CD4-positive, alpha-beta T cell treated with Interleukin-10 for 1 hour (primary cell): ENCODE data around the gene HIF3A.
A peak's percentile ranks its signal among the peaks of the same experiment; 100 is the strongest.

ENCODE experiments used
- DNase-seq: peaks from one replicate; pipeline ENCODE4 v3.0.0-alpha.2; 2020

The HIF3A gene

DNA sequence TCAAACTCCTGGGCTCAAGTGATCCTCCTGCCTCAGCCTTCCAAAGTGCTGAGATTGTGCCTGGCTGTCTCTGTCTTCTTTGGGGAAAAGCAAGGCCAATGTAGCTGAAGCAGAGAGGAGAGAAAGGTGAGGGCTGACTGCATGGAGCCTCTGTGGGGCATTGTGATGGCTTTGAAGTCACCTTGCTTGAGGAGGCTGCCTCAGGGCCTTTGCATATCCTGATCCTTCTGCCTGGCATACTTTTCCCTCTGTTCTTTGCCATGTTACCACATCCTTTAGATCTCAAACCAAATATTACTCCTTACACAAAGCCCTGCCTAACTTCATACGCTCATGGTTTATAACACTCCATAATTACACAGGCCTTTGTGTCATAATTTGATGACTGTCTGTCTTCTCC is 40.6 kb downstream of the HIF3A start:
- DNase-seq: no peak

DNA sequence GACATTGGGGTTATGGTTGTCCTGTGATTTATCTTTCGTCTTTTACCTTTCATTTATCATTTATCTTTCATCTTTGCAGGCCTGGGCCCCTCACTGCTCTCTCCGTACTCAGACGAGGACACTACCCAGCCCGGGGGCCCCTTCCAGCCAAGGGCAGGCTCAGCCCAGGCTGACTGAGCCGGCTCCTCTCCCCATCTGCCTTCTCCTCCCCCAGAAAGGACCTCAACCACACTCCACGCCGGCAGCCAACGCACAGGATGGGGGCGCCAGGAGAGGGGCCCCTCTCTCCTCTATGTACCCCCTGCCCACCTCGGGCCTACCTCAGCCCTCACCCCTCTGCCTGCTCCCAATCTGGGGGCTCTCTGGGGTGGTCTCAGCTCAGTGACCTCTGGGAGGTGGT is 42.6 kb downstream of the HIF3A start:
- no peak for DNase-seq

DNA sequence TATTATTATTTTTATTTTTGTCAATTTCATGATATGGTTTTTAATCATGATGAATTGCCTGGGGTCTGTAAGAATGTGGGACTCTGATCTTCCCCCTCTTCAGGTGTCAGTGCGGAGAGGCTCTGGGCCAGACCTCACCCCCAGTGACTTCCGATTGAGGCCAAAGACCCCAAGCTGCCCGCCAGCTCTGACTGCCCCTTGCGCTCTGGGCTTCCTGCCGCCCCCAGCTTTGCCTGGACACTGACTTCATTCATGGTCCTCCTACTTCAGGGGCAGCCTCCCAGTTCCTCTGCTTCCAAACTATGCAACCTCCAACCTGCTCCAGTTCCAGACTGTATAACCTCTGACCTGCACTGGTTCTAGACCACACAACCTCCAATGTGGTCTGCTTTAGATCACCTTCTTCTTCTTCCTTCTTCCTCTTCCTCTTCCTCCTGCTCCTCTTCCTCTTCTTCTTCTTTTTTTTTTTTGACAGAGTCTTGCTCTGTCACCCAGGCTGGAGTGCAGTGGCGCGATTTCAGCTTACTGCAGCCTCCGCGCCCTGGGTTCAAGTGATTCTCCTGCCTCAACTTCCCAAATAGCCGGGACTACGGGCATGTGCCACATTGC is 43.3 kb downstream of the HIF3A start:
- DNase-seq: no peak

DNA sequence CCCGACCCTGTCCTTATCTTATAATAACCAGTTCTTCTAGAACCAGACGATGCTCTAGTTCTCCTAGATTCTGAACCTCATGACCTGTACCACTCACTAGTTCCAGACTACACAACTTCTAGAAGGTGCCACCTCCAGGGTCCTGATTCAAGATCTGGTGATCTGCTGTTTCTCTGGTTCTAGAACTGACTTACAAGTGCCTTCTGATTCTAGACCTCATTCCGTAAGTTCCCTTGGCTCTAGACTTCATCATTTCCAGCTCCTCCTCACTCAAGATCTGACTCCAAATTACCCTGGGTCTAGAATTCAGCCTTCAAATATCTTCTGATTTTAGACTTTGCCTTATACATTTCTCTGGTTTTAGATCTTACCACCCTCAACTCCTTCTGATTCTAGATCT is 45.1 kb downstream of the HIF3A start:
- DNase-seq: no peak

DNA sequence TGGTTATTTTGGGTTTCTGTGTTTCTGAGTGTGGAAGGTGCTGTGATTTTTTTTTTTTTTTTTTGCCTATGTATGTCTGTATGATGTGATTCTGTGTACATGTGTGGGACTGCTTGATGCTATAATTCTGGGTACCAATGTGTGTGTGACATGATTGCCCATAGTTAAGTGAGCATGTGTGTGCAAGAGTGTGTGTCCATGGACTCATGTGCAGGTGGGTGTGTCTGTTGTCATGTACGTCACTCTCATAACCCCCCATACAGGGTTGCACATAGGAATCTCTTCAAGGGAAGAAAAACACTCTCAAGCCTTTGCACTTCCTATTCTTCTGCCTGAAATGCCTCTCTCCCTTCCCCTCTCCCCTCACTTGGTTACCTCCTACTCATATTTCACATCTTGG is 47.5 kb downstream of the HIF3A start:
- no peak for DNase-seq

DNA sequence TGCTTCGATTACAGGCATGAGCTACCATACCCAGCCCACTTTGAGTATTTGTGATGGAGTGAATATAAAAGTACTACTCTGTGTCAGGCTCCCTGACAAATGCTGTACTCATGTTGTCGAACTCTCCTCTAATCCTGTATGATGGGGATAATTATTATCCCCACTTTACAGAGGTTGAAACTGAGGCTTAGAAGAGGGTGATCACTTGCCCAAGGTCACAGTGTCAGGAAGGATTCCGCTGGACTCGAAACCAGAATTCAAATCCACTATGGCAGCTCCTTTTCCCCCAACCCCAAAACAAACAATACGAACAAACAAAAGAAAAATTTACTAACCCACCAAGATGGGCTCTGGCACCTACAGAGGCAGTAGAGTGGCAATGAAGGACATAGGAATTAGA is 48.3 kb downstream of the HIF3A start:
- DNase-seq: no peak

DNA sequence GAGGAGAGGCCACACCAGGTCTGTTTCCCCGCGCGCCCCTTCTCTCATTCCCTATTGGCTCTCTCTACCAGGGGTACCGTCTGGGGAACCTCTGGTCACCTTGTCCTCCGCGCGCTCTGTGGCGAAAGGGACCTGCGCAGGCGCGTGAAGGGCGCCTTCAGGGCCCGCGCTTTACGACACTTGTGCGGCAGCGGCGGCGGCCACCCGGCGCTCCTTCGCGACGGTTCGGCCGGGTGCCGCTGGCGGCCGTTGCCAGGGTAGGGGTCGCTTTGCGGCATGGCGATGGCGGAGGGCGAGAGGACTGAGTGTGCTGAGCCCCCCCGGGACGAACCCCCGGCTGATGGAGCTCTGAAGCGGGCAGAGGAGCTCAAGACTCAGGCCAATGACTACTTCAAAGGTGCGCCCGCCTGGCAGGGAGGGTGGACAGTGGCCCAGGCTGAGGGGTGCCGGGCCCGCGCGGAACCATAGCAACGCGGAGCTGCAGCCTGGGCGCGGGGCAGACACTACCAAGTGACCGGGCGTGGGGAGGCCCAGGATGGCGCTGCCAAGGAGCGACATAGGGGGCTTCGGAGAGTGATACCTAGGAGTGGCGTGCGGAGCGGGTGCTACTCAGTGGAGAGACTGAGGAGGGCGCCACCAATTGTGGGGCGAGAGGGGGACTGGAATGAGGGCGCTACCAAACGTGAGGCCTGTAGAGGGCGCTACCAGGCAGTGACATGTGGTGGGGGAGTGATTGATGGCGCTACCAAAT is 50.2 kb downstream of the HIF3A start, which contains the start of gene PPP5C:
PPP5C (plus strand) TSS at position 267 of the 751 bp plus-strand sequence; CDS start at position 277, 10 bp downstream.
- peak; percentile 88 for DNase-seq

DNA sequence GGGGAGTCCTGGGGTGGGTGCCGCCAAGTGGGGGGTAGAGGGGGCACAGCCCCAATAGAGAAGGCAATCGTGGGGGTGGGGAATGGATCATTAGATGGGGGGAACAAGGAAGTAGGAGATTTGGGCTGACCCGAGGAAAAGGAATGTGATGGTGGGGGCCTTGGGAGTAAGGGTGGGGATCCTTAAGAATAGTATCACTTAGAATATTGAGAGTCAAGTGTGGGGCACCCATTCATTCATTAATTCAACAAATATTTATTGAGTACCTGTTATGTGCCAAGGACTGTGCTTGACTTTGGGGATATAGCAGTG is 50.7 kb downstream of the HIF3A start:
- DNase-seq: no peak

DNA sequence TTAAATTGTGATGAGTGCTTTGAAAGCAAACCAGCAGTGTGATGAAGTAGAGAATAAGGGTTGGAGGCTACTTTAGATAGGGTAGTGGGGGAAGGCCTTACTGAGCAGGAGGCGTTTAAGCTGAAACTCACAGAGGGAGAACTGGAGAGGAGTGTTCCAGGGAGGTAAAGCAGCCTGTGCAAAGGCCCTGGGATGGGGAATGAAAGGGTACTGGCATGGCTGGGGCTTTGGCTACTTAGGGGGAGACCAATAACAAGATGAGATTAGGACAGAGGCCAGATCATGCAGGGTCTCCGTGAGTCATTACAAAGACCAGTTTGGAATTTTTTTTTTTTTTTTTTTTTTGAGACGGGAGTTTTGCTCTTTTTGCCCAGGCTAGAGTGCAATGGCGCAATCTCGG is 51.1 kb downstream of the HIF3A start:
- no peak for DNase-seq

DNA sequence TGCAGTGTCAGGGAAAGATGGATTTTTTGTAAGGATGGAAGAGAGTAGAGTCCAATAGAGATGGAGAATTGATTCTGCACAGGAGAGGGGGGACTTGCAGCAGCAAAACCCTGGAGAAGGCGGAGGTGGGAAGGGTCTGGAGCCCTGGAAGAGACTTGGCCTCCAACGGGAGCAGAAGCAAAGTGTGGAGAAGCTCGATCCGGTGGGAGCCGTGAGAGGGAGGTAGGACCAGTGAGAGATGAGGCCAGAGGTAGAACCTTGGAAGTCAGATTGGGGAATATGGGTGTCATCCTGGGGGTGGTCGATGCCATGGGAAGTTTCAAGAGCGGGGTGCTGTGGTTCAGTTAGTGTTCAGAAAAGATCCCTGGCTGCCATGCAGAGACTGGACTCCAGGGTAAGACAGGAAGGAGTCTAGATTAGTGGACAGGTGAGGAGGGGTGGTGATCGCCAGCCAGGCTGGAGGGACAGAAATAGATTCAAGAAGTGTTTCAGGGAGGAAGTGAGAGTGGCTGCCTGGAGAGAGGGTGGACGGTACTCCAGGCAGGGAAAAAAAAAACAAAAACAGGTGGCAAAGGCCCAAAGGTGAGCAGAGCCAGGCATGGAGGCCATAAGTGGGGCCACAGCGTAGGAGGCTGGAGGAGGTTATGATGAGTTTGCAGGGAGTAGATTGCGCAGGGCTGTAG is 52.6 kb downstream of the HIF3A start:
- DNase-seq: no peak

DNA sequence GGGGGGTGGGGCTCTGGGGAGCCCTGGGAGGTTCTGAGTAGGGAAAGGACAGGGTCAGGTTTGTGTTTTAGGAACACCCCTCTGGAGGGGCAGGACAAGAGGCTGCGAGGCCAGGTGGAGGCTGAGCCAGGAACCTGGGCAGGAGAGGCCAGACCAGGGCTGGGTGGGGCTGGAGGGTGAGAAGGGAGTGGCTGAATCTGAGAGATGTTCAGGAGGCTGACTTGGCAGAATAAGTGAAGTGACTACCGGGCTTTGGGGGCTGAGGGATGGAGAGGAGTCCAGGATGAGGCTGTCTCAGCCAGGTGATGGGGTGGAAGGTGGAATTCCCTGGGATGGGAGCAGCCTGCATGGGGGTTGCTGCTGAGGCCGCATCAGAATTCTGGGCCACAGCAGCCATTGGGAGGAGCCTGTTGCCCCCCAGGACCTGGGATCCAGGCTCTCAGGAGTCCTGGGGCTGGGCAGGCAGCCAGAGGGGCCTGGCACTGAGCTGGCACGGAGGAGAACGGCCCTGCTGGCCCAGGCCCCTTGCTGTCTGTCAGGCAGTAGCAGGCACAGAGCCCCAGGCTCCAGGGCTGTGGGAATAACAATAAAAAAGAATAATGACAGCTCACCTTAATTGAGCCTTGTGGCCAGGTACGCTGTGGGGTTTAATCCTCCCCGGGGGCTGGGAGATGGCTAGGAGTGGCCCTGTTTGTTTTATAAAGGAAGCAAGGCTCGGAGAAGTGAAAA is 53.4 kb downstream of the HIF3A start:
- no peak for DNase-seq

DNA sequence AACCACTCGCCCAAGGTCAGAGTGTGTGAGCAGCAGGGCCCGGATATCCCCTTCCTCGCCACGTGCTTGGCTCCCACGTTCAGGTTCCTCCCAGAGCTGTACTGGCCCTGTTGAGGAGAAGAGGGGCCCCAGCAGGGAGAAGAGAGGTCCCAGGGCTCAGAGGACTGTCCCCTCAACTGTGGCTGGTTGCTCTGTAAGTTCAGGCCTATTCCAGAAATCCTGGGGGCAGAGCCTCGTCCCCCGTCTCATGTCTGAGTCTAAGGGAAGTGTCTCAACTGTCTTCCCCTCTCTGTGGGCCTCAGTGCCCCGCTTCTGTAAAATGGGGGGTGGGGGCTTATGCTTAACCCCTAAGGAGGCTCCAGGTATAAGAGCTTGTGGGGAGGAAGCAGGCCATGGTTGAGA is 53.9 kb downstream of the HIF3A start:
- peak; percentile 43 for DNase-seq

DNA sequence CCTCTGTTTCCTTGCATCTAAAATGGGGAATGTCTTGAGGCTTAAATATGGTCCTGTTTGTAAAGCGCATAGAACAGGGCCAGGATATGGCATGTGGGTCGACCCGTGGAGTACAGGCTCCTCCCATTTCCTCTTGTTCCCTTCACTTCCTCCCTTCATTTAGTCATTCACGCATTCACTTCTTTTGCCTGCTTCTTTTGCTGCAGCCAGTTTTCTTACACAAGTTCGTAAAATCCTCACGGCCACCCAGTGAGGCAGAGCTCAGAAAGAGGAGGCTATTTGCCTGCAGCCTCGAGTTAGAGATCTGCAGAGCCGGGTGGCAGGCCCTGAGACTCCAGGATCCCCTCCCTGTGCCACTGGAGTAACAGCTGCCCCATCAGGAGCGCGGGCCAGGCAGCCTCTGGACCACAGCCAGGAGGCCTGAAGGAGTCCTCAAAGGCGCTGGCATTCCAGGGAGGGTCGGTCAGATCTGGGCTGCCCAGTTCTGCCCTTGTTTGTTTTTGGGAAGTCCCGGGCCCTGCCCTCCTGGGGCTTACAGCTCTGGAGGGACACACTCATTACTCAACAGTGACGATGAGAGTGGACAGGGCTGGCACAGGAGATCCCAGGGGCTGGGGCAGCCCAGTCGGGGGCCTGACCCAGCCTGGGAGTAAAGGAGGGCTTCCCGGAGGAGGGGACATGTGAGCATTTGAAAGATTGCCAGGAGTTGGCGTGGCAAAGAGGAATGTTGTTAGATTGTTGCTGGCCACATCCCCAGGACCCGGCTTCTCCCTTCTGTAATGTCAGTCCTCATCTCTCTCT is 54.6 kb downstream of the HIF3A start:
- DNase-seq: peak; percentile 41

DNA sequence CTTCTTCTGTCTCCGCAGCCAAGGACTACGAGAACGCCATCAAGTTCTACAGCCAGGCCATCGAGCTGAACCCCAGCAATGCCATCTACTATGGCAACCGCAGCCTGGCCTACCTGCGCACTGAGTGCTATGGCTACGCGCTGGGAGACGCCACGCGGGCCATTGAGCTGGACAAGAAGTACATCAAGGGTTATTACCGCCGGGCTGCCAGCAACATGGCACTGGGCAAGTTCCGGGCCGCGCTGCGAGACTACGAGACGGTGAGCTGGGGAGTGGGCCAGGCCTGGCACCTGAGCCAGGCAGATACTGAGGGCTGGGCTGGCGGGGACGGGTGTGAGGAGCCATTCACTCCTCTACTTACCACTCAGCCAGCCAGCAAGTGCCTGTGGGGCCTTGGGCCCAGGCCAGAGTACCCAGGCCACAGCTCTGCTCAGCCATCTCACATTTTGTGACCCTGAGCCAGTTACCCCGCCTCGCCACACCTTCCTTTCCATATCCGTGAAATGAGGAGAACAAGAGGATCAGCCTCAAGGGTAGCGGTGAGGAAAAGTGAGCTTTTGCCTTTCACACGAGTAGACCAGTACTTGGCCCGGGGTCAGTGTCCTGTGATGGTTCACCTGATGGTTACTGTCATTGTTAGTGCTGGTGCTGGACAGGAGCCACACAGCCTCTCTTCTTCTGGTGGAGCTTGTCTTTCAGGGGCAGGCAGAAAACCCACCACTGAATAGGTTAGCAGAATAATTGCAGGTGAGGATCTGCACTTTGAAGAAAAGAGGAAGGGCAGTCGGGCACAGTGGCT is 57.1 kb downstream of the HIF3A start:
- no peak for DNase-seq

DNA sequence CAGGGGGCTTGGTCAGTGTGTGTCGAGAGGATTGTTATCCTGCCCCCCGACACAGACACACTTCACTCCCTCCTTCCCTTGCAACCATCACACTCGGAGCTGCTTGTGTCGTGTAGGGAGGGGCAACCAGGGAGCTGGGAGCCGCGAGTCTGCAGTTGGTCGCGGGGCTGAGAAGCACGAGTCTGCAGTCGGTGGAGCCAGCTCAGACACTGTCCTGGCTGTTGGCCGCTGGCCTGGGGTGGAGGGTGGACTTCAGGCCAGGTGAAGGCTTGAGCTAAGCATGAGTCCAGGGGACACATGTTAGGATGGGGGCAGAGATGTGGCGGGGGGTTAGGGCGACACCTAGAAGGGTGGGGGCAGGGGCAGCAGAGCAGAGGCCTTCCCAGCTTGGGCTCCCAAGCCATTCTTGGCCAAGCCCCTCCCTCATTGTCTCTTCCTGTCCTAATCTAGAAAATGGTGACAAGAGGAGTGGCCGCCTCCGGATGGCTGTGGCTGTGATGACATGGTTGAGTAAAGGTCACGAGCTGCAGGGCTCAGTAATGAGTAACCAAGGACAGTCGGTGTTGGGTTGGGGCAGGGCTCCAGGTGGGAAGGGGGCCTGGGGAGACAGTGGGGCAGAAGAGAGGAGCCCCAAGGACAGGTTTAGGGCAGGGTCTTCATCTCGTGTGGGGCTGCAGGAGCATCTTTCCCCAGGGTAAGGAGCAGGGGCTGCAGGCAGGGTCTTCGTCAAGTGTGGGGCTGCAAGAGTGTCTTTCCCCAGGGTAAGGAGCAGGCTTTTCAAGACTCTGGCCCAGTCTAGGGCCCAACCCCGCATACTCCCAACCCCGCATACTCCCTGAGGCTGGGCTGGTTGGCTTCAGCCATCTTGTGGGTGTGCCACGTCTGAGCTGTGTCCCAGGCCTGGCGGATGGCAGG is 58.6 kb downstream of the HIF3A start:
- DNase-seq: no peak

DNA sequence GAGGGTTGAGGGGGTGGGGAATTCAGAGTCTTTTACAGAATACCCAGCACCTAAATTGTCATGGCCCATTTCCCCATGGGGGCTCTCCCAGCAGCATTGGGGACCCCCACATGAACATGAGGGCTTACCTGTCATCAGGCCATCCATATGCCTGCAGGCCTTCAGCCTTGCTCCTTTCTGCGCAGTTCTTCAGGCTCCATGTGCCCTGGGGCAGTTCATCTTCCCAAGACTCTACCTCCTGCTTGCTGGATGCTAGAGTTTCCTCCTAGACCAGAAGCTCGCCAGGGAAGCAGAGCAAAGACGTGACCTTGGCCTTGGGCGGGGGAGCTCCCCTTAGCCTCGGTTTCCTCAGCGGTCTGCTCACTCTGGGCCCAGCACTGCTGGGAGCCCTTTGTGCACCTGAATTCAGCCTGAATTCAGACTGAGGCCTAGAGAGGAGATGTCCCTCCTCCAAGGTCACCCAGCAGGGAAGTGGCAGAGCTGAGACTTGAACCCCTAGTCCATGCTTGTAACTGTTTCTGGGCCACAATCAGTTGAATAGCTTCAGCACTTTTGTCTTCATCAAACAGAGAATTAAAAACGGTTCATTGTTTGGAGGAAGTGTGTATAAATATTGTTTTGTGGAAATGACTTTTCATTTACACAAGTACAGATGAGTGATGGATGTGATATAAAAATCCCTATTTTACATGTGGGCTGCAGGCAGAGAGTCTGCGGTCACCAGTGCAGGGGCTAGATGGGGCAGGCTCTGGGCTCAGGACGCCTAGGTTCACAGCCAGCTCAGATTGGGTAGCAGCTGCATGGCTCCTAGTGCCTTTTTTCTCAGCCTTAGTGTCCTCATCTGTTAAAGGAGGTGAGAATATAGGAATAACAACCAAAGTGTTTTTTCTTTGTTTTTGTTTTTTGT is 59.6 kb downstream of the HIF3A start:
- DNase-seq: no peak

DNA sequence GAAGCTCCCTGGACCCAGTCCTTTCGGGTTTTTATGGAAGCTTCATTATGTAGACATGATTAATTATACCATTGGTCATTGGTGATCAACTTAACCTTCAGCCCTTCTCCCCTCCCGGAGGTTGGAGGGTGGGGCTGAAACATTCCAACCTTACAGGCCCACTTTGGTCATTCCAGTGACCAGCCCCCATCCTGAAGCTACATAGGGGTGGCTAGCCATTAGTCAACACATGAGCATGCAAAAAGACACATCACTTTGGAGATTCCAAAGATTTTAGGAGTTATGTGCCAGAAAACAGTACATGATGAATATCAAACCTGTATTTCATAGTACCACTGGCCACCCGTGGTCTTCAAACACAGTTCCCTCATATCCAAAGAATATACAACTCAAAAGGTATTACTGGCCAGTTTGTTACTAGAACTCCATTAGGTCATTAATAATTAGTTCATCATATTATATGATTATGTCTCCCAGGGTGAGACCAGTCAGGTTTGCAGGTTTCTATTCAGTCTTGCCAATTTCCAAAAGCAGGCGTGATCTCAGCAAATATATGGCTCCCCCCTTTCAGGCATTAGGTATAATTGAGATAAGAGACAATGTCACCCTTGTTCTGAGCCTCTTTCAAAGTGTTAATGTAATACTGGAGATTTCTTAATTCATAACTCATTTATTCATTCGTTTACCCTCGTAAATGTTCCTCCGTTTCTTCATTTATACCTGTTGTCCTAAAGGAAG is 61.2 kb downstream of the HIF3A start:
- no peak for DNase-seq

DNA sequence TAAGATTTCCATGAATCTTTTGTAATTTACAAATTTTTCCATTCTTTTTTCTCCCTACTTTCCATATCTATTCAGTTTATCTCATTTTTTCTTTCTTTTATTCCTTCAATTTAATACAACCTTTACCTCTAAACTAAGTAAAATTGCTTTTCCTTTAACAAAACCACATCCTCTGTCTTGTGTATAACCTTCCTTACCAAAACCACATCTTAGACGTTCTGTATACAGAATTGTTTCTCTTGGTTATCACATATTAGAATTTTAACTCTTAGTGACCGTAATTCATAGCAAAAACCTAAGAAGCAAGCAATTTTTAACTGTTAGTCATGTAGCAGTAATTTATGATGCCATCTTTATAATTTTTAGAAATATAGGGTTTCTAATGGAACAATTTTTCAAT is 65.1 kb downstream of the HIF3A start:
- peak; percentile 42 for DNase-seq

DNA sequence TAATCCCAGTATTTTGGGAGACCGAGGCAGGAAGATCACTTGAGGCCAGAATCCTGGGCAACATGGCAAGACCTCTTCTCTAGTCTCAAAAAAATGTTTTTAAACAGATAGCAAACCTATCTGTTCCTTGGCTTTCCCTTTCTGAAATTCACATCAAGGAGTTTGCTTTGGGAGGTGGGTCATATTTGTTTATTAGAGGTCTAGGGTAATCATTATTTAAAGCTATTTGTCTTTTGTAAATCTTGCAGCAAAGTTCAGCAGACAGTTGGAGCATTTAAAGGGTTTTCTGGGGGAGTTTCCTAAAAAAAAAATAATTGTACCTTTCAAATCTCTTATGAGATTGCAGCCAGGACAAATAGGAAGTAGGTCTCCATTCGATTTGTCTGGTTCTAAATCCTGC is 67.5 kb downstream of the HIF3A start:
- no peak for DNase-seq
